ENCODE measurements around the gene CCL23. TPM values are rescaled to one million over a fixed set of nuclear protein-coding genes. Genes with fewer than 3 reads are reported as not detected.
"Not testable (repeated sequence)": the region's sequence is repeated elsewhere in the genome, so short reads cannot be mapped to it uniquely, and the experiment has no call there.

The CCL23 gene
- total and polyA plus RNA-seq, 2 donors (not counting 1 experiment from before 2014, with no cell fraction given), result not detected

DNA sequence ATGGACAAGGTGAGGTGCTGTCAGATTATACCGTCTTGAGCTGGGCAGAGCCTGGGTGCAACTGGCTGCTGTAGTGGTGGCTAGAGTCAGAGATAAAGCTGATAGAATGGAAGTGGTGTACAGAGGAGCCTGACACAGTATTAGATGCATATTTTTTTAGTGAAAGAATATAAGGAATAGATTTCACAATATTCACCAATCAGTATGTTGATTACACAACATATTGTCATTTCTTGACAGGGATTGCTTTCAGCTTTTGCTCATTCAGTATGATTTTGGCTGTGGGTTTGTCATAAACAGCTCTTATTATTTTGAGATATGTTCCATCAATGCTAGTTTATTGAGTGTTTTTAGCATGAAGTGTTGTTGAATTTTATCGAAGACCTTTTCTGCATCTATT, 1.7 kb upstream of the CCL23 start:
- no peaks in the 10 kb centered on the region for H3K36me3 ChIP-seq (ENCODE audit: control insufficient read depth, insufficient read depth, low read length)
- no peak overlapping the region for H3K27ac ChIP-seq (ENCODE audit: insufficient read depth, low read length)
- DNase-seq (ENCODE audit: low read depth in 2 of 2), result no peak
- no peak overlapping the region for H3K4me3 ChIP-seq (replicated peaks in 1 of 4; ENCODE audit: control extremely low read depth in 1 of 4, insufficient read depth in 1 of 4, low read depth in 3 of 4, low read length in 4 of 4)
- H2AFZ ChIP-seq (ENCODE audit: low read length), result no peak overlapping the region
- no peaks in the 10 kb centered on the region for H4K20me1 ChIP-seq (ENCODE audit: control insufficient read depth, extremely low read depth, insufficient read depth, low read length)
- no peaks in the 10 kb centered on the region for H3K27me3 ChIP-seq (ENCODE audit: control insufficient read depth, insufficient read depth, low read length)
- H3K9ac ChIP-seq (ENCODE audit: insufficient read depth, low read length), result no peak overlapping the region
- no peak overlapping the region for H3K4me2 ChIP-seq (ENCODE audit: extremely low read depth, insufficient read depth, low read length)
- no peaks in the 10 kb centered on the region for H3K79me2 ChIP-seq (ENCODE audit: control insufficient read depth, insufficient read depth, low read length)
- no peaks in the 10 kb centered on the region for H3K4me1 ChIP-seq (ENCODE audit: control insufficient read depth, extremely low read depth, insufficient read depth, low read length)
- no peaks in the 10 kb centered on the region for H3K9me3 ChIP-seq (ENCODE audit: control insufficient read depth, insufficient read depth, low read depth, low read length)
- no peak for TF ChIP-seq EZH2 (IDR thresholded peaks at IDR 0.05; ENCODE audit: low read length, missing control alignments)
- TF ChIP-seq, protein P1, sequence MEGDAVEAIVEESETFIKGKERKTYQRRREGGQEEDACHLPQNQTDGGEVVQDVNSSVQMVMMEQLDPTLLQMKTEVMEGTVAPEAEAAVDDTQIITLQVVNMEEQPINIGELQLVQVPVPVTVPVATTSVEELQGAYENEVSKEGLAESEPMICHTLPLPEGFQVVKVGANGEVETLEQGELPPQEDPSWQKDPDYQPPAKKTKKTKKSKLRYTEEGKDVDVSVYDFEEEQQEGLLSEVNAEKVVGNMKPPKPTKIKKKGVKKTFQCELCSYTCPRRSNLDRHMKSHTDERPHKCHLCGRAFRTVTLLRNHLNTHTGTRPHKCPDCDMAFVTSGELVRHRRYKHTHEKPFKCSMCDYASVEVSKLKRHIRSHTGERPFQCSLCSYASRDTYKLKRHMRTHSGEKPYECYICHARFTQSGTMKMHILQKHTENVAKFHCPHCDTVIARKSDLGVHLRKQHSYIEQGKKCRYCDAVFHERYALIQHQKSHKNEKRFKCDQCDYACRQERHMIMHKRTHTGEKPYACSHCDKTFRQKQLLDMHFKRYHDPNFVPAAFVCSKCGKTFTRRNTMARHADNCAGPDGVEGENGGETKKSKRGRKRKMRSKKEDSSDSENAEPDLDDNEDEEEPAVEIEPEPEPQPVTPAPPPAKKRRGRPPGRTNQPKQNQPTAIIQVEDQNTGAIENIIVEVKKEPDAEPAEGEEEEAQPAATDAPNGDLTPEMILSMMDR (conservative IDR thresholded peaks at IDR 0.05 in 1 of 2, IDR thresholded peaks at IDR 0.05 in 1 of 2; ENCODE audit: low read depth in 1 of 2, low read length in 2 of 2), result no peak

DNA sequence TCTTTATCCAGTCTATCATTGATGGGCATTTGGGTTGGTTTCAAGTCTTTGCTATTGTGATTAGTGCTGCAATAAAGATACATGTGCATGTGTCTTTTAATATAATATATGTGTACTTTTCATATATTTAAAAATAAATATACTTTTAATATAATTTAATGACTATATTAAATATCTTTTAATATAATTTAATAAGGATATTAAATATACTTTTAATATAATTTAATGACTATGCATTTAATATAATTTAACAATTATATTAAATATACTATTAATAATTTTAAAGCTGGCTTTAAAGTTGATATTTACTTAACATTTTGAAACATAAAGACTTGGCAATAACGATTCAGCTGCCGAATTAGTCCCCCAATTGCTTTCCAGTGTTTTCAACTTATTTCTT, 1.2 kb downstream of the CCL23 start:
- TF ChIP-seq, protein P1 (conservative IDR thresholded peaks at IDR 0.05 in 1 of 2, IDR thresholded peaks at IDR 0.05 in 1 of 2; ENCODE audit: low read depth in 1 of 2, low read length in 2 of 2), result no peak
- no peak for TF ChIP-seq EZH2 (IDR thresholded peaks at IDR 0.05; ENCODE audit: low read length, missing control alignments)
- Histone ChIP-seq H4K20me1 (ENCODE audit: control insufficient read depth, extremely low read depth, insufficient read depth, low read length) (no peaks in the 10 kb centered on the region), H3K9ac (ENCODE audit: insufficient read depth, low read length) (no peak overlapping the region), H3K4me1 (ENCODE audit: control insufficient read depth, extremely low read depth, insufficient read depth, low read length) (no peaks in the 10 kb centered on the region), H3K4me3 (replicated peaks in 1 of 4; ENCODE audit: control extremely low read depth in 1 of 4, insufficient read depth in 1 of 4, low read depth in 3 of 4, low read length in 4 of 4) (no peak overlapping the region), H3K36me3 (ENCODE audit: control insufficient read depth, insufficient read depth, low read length) (no peaks in the 10 kb centered on the region), H3K79me2 (ENCODE audit: control insufficient read depth, insufficient read depth, low read length) (no peaks in the 10 kb centered on the region), H3K27ac (ENCODE audit: insufficient read depth, low read length) (no peak overlapping the region), H3K9me3 (ENCODE audit: control insufficient read depth, insufficient read depth, low read depth, low read length) (no peaks in the 10 kb centered on the region), H2AFZ (ENCODE audit: low read length) (no peak overlapping the region), H3K4me2 (ENCODE audit: extremely low read depth, insufficient read depth, low read length) (no peak overlapping the region), H3K27me3 (ENCODE audit: control insufficient read depth, insufficient read depth, low read length) (no peaks in the 10 kb centered on the region)
- no peak for DNase-seq (ENCODE audit: low read depth in 2 of 2)

DNA sequence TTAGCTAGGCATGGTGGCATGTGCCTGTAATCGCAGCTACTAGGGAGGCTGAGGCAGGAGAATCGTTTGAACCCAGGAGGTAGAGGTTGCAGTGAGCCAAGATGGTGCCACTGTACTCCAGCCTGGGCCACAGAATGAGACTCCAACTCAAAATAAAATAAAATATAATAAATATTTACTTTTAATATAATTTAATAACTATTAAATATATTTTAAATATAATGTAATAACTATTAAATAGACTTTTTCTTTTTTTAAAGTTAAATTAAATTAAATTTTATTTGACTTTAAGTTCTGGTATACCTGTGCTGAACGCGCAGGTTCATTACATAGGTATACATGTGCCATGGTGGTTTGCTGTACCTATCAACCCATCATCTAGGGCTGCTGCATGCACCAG, 1.9 kb downstream of the CCL23 start:
- H2AFZ ChIP-seq (ENCODE audit: low read length); DNase-seq (ENCODE audit: low read depth in 2 of 2); H3K27me3 ChIP-seq (ENCODE audit: control insufficient read depth, insufficient read depth, low read length); H3K4me3 ChIP-seq (replicated peaks in 1 of 4; ENCODE audit: control extremely low read depth in 1 of 4, insufficient read depth in 1 of 4, low read depth in 3 of 4, low read length in 4 of 4); H3K36me3 ChIP-seq (ENCODE audit: control insufficient read depth, insufficient read depth, low read length); H3K9me3 ChIP-seq (ENCODE audit: control insufficient read depth, insufficient read depth, low read depth, low read length); H3K4me2 ChIP-seq (ENCODE audit: extremely low read depth, insufficient read depth, low read length); H3K79me2 ChIP-seq (ENCODE audit: control insufficient read depth, insufficient read depth, low read length); H3K9ac ChIP-seq (ENCODE audit: insufficient read depth, low read length); H3K27ac ChIP-seq (ENCODE audit: insufficient read depth, low read length); H4K20me1 ChIP-seq (ENCODE audit: control insufficient read depth, extremely low read depth, insufficient read depth, low read length); H3K4me1 ChIP-seq (ENCODE audit: control insufficient read depth, extremely low read depth, insufficient read depth, low read length): not testable (repeated sequence)

All from fibroblast of lung (primary cell).